Right renal pelvis (tissue), 4 donors: ENCODE measurements around the gene MECP2. TPM values are rescaled to one million over a fixed set of nuclear protein-coding genes. Genes with fewer than 3 reads are reported as not detected.
A peak's percentile ranks its signal among the peaks of the same experiment; 100 is the strongest.

Experiments
- DNase-seq, 4 donors: peaks; one replicate each; pipeline ENCODE4 v3.0.0-alpha.2; 2013; ENCODE audit warnings: low read depth in 4 of 4, low spot score in 3 of 4, missing footprints in 1 of 4
- polyA plus RNA-seq, 4 donors: library from polyadenylated mRNA; unstranded; fragments of 120-200 nt; gene quantifications; one replicate each; pipeline ENCODE4 v1.2.1, GENCODE V29; 2013; ENCODE audit not compliant: insufficient read length in 4 of 4

MECP2 gene
- polyA plus RNA-seq, 4 donors, result 30.2 to 36.9 (median 31.6) TPM

DNA sequence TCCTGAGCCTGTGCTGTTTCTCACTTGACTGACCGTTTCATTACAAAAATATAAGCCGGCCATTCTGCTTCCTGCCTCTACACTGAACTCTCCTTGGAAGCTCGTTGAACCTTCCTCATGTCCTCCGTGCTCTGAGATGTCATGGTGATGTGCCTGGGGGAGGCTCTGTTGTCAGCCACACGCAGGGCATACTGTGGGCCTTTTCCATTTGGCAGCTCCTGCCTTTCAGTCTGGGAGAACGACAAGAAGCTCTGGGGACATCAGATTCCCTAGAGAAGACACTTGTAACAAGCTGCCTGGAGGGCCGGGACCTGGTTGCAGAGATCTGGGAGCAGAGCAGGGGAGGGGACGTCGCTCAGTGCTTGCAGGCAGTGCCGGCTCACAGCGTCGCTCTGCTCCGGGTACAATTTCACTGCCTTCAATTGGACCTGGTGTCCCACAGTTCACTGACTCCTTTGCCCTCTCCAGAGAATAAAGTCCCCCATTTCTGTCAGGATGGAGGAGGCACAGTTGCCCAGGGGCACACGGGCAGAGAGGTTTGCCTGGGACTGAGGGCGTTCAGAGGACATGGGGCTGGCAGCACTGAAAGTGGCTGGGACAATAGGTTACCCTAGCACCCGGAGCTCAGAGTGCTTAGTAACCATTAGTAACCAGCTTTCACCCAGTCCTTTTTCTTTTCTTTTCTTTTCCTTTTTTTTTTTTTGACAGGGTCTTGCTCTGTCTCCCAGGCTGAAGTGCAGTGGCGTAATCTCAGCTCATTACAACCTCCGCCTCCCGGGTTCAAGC is 19.1 kb upstream of the MECP2 start:
- no peak for DNase-seq

DNA sequence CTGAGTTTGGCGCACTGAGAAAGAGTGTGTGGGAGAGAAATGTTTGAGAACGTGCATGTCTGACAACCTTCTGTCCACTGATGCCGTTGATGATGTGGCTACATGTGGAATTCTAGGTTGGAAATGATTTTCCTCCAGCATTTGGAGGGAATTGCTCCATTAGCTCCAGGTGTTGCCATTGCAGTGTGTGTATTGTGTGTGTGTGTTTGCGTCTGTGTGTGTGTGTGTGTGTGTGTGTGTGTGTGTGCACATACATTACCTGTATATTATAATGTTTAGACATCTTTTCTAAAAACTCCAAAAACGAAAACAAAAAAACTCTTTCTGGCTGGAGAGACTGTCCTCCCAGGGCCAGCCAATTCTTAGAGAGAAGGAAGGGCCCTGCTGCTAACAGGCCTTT is 18.2 kb upstream of the MECP2 start:
- DNase-seq, result no peak

DNA sequence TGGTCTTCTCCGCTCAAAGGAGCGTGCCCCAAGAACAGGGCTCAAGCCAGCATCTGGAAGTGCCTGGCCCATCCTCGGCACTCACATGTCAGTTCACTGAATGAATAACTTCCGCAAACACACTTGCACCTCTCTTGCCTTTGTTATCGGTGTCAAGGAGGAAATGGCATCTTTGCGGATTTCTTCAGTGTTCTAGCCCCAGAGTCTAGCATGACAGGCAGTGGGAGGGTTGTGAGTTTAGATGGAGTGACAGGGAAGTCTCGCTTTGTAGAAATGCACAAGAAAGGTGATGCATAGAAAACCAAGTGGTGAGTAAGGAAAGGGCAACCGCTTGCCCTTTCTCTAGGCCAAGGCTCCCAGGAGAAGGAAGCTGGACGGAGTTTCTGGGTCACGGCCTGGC is 17.6 kb upstream of the MECP2 start:
- no peak for DNase-seq

DNA sequence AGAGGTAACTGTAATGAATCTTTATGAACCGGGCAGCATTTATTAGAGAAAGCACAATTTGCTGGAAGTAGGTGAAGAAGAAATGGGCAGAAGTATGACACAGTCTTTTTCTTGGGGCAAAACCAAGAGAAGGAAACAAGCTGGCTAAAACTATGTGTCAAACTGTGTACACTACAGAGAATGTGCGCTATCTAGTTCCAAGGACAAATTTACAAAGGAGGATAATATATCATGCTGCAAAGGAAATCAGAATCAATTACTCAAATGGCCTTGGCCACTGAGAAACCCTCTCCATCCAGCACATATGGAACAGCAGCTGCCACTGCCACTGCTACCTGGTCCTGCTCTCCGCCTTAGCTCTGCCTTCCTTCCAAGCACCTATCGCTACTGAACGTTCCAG is 17.1 kb upstream of the MECP2 start:
- DNase-seq, result no peak

DNA sequence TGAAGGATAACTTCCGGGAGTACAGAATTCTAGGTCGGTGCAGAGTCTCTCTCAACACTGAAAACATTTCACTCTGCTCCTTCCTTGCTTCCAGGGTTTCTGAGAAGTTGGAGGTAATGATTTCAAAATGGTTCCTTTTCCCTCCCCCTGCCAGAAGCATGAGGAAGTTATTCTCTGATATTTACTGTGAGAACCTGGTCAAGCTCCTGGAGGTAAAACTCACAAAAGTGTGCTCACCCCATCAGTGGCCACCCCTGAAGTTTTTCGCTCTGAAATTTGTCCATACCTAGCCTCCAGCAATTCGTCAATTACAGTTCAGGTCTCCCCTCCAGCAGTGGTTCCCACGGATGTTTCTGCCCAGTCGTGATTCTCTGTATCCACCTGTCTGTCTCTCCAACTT is 16.2 kb upstream of the MECP2 start:
- DNase-seq, result no peak

DNA sequence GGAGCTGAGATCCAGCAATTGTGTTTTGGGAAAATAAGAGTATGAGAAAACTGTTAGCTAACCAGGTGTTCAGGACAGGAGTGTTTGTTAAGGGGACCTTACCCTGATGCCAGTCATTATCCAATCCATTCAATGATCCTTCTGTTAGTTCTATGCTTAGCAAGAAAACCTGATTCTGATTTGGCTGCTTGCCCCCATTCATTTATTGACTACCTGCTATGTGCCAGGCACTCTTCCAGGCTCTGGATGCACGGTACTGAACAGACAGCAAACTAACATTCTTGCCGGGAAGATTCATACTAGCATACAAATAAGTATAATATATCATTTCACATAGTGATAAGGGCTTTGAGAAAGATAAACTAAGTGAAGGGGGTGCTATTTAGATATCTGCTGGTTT is 1.0 kb upstream of the MECP2 start:
- DNase-seq, result no peak

DNA sequence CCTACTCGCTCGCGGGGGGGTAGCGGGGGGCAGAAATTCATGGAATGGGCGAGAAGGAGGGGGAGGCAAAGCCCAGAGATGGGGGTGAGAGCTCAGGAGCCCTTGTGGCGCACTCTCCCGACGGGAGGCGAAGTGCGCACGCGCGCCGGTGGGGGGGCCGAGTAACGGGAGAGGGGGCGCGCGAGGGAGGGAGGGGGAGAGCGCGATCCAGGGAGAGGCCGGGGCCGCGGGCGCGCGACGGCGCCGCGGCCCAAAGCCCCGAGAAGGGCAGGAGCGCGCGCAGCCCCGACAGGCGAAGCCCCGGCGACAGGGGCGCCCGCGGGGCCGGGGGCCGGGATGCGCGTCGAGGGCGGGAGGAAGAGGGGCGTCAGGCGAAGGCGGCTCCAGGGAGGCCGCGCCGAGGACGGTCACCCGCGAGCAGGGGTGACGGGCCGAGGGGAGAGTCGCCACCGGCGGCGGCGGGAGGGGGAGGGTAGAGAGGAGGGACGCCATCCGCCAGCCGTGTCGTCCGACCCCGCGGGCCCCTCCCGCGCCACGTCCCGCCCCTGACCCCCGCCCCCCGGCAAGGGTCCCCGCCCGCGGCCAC is 421 bp downstream of the MECP2 start:
- peak; percentile 49 to 62 (median 53) for DNase-seq

DNA sequence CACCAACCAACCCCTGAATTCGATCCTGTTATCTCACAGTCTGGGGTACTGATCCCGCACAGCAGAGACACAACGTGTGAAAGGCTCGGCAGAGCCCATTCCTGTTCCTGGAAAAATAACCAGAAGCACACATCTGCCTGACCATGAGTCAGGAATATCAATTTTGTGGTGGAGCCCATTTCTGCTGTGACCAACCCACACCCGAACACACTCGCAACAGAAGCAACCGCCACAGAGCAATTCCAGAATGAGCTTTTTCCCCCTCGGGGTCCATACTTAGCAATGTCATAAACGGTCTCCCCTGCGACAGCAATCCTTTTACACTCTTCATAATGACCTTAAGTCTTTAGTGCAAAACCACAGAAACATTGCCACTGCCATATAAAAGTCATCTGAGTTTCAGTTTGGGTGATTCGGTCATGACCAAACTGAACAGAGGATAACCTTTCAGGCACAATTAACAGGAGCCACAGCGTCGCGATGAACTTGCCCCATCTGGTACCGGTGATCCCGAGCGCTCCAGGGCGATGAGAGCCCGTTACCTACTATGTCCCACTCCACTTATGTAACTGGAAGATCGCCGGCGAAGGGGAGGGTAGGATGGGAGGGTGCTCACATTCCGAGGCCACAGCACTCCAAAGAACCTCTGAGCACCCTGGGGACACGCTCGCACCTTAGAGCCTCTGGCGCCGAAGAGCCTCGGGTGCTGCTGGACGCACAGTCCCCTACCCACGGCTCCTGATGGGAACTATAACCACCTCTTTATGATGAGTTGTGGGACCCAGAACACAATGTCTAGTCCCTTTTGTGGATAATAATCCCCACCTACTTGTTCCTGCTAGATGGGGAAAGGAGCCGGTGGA is 1.1 kb downstream of the MECP2 start:
- DNase-seq, result no peak

DNA sequence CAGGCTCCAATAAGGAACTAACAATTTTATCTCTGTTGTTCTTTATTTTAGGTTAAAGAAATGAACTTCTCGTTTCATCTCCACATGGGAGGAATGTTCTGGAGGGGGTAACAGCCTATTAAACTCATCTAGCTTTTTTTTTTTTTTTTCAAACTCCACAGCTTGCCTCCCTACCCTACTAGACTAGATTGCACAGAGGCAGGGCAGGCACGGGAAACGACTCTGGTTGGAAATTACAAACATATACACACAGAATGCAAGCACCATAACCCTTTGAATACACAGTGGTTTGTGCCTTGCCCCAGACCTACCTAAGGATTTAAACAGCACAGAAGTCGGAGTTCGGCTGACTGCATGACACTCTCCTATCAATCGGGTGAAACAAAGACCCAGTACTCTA is 2.7 kb downstream of the MECP2 start:
- no peak for DNase-seq

DNA sequence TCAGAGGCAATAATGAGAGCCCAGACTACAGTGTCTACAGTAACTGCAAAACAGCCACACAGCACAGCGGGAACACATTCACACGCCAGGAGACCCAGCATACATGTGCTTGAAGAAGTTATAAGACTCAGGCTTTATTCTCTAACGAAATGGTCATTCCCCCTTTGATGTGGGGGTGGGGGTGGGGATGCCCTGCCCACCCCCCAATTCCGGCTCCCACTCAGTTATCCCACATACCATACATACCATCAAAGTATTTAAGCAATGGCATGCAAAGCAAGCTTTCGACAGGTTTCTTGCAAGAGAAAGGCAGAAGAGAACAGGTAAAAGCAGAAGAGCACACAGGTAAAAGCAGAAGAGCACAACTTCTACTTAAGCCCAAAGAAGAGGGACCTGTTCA is 3.6 kb downstream of the MECP2 start:
- no peak for DNase-seq

DNA sequence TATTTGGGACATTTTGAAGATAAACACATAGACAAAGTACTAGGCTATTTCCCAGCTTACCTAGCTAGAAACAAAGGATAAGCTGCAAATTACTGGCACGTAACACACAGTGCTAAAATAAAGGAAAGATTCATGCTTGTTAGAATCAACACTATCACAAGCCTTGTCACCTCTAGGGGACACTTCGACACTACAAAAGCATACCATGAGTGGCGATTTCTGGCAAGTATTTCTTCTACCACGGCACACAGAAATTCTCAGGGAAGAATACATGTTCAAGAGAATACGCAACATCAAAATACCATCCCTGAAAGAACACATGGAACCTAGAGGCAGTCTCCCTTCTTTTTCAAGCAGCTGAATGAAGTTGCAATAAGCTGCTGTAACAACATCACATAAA is 5.1 kb downstream of the MECP2 start:
- DNase-seq, result no peak

DNA sequence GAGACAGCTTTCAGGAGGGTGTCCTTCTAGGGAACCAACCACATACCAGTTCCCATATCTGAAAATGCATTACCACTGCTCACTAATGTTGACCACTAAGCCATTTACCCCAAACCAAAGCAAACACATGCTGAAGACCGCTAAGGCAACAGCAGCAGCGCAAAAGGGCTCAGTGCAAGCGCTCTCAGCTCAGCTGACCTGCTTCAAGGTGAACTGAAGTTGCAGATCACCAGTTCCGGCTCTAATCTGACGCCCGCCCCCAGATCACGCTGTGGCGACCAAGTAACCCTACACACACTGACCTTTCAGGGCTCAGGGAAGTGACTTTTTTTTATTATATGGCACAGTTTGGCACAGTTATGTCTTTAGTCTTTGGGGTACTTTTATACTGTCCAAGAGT is 5.8 kb downstream of the MECP2 start:
- DNase-seq, result no peak

DNA sequence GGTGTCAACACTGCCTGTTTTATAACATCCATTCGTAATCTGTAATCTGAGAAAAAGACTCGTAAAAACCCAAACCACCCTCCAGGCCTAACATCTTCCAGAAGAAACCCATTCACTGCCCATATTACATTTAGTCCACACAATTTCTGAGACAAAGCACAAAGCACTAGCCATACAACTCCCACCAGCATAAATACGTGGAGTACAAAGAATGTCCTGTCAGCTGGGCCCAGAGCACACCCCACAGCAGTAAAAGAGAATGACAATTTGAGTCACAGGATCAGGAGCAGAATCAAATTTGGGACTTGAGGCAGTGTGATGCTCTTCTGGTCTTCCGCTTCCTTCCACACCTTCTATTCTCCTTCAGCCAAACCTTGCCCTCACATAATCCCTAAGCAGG is 6.8 kb downstream of the MECP2 start:
- DNase-seq, result no peak

DNA sequence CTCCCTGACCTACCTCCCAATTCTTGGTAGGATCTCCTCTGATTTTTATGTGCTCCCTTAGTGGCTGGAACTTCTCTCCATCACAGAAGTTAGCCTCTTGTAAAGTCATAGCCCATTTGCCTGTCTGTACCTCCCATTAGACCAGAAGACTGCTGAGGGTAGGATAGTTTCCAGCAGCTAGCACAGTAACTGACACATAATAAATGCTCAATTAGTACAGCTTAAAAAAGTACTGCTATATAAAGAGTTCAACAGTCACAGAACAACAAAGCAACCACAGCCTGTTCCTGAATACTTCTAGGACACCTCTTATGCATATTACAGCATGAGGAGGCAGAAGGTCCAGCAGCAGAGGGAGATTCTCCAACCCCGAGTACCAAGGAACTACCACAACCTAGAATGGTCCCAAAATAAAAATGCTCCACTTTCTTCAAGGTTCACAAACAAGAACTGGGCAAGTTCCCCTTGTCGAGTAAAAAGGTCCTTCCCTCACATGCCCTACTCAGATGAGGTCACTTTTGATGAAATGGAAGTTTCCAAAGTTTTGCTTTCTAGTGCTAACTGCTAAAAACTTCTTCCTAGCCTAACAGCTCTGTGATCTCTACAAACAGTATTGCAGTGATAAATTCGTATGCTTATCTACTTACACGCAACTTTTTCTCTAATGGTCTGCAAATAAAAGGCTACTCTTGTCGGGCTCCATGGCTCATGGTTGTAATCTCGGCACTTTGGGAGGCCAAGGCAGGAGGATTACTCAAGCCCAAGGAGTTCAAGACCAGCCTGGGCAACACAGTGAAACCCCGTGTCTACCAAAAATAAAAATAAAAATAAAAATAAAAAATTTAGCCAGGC is 12.8 kb downstream of the MECP2 start:
- no peak for DNase-seq

DNA sequence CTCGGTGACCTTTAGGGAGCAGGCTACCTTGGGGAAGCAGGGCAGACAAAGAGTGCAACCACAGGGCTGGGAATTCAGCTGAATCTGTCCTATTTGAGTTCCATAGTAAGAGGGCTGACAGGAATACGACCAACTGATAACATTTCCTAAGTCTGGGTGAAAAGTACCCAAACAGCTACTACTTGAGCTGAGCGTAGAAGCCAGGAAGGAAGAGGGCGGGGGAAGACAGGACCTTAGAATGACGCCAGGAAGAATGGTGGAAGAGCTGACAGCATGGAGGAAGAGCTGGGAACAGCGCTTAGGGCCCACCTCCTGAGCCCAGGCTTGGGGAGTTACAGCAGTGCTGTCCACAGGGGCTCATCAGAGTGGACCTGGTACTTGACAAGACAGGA is 14.4 kb downstream of the MECP2 start:
- DNase-seq, result no peak

DNA sequence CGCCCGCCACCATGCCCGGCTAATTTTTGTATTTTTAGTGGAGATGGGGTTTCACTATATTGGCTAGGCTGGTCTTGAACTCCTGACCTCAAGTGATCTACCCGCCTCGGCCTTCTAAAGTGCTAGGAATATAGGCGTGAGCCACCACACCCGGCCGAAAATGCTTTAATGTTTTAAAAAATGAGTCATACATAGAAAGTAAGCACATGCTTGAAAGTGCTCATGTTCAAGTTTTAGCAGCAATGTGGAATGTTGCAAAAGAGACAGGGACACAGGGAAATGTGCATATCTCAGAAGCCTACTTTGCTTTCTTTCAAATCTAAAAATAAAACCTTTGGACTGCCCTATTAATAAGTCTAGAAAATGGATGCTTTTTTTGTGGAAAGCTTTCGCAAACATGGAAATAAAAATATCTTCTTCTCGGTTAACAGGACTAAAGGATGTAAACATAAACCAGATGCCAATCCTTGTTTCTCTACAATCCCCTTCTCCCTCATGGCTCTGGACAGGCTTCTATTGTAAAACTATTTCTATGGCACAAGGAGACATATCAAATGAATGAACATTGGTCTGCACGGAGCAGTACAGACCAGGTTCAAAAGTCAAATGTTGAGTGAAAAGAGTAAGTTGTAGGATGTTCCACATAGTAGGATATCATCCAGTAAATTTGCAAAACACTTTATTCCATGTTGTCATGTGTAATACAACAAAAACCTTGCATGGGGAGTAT is 15.0 kb downstream of the MECP2 start:
- no peak for DNase-seq

DNA sequence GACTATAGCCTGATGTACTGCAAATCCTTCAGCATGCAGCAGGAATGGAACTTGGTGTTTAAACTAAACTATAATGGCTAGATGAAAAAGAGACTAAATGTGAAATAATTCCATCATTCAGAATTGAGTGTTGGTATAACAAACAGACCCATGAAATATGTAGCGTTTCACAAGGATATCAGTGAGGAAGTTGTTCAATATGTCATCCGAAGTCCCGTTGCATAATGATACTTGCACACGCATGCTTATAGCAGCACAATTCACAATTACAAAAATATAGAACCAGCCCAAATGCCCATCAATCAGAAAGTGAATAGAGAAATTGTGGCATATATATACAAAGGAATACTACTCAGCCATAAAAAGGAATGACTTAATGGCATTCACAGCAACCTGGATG is 20.4 kb downstream of the MECP2 start:
- no peak for DNase-seq

DNA sequence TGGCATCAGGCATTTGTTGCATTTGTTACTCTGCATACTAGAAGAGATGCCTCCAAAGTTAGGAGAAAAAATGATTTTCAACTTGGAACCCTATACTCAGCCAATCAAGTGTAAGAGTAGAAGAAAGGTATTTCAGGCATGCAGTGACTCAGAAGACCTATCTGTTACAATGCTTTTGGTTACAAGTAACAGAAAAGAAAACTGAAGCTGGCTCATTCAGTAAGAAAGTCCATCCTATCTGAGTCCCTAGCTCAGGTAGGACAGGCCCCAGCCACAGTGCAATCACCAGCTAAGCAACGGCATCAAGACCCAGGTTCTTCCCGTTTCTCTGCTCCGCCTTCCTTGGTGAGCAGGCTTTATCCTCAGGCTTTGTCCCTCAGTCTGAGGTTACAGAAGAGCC is 23.3 kb downstream of the MECP2 start:
- no peak for DNase-seq

DNA sequence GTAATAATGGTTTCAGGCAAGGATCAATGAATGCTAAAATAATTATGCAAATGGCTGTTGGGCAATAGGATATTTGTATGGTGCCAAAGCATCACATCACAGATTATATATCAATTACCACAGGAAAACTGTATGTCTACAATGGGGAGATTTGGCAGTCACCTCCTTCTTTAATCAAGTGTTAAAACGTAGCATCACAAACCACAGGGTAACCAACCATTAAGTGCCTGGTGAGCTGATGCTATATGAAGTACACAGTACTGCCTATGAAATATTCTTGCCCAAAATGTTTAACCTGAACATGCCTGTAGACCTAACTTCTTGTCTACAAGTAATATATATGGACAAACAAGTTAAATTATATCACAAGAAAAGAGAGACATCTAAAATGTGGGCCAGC is 25.3 kb downstream of the MECP2 start:
- no peak for DNase-seq

DNA sequence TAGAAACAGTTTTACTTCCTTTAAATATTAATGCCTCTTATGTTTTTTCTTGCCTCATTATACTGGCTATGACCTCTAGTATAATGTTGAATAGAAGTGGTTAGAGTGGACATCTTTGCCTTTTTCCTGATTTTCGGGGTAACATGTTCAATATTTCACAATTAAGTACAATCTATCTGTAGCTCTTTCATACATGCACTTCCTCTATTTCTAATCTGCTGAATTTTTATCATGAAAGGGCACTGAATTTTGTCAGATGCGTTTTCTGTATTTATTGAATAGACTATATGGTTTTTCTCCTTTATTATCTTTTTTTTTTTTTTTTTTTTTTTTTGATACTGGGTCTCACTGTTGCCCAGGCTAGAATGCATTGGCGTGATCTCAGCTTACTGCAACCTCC is 29.0 kb downstream of the MECP2 start:
- DNase-seq, result no peak
